Forelimb muscle (tissue), 1 donor: Measurements from ENCODE around the gene MTMR6. TPM values are rescaled to one million over a fixed set of nuclear protein-coding genes. Genes with fewer than 3 reads are reported as not detected.
"Not testable (repeated sequence)": the region's sequence is repeated elsewhere in the genome, so short reads cannot be mapped to it uniquely, and the experiment has no call there.

Experiments used
- DNase-seq: peaks from one replicate; pipeline ENCODE4 v3.0.0-alpha.2; 2013; ENCODE audit warnings: low read depth
- polyA plus RNA-seq: library from polyadenylated mRNA; unstranded; fragments of 120-200 nt; gene quantifications from one replicate; pipeline ENCODE4 v1.2.1, GENCODE V29; 2013; ENCODE audit not compliant: insufficient read length

The MTMR6 gene
- 10.6 TPM for polyA plus RNA-seq

DNA sequence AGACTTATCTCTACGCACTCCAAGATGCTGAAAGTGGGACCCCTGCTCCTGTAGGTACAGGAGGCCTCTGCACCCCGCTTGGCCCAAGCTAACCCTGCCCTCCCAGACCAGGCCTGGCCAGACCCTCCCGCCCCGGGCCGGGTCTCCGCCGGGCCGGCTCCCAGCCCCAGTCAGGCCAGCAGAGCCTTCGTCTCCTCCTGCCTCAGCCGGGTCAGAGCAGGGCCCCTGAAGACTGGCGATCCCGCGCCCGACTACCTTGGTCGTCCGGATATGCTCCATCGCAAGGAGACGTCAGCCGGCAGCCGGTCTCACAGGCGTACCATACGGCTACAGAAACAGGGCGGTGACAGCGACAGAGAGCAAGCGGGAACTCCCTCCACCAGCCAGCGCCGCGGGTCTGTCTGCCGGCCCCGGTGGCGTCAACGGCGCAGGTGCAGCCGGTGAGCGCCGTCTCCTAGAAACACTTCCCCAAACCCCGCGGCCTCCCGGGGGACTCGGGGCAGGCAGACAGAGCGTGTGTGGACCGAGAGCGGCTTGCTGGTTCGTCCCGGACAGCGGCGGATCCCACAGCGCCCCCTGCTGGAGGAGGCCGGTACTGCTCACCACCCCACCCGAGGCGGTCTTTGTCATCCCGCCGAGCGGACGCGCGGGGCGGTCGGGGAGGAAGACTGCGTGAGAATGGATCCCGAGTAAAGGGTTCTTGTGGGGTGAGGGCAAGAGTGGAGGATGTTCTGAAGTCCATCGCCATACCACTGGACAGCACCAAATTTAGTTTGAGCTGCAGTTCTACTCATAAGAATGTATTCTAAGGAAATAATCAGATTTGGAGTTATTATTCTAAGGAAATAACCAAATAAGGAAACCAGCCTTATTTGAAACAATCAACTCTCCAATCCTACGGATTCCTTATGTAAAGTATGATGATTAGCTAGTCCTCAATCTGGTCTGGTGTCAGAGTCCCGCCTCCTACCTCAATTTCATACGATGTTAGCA, at the start of gene MTMR6:
Gene MTMR6, minus strand, starts transcription at position 520 of the 993 bp plus-strand sequence. Its CDS starts 241 bp downstream, at position 279.
- DNase-seq, result peak; percentile 62

DNA sequence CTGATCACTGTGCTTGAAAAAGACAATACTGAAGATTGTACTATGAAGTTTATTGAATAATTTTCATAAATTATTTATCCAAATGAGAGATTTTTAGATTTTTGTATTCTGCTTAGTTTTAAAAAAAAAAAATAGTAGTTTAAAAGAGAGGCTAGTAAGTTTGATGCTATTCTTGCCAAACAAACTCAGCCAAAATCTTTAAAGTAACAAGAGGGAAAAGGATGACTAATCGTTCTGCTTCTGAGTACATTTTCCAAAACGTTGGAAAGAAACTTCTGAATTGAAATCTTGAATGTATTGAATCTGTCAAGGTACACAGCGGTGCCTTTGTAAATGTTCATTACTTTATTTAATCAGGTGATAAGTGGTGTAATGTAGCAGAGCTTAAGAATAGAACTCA, 48.6 kb upstream of the MTMR6 start:
- DNase-seq, result no peak

DNA sequence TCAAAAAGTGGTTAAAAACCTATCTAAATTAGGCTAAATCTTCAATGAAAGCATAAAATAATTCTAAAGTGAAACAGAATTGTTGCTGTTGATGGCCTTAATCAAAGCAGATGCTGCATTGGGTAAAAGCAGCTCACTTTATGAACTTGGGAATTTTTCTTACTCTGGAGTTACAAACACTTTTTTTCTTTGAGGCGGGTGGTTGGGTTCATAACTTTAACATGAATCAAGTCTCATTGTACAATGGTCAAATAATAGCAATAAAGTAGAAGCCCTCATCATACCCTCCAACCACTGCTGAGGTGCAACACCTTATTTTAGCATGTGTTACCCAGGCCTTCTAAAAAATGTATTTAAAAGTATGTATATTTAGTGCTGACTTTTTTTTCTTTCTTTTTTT, 43.3 kb upstream of the MTMR6 start:
- no peak for DNase-seq

DNA sequence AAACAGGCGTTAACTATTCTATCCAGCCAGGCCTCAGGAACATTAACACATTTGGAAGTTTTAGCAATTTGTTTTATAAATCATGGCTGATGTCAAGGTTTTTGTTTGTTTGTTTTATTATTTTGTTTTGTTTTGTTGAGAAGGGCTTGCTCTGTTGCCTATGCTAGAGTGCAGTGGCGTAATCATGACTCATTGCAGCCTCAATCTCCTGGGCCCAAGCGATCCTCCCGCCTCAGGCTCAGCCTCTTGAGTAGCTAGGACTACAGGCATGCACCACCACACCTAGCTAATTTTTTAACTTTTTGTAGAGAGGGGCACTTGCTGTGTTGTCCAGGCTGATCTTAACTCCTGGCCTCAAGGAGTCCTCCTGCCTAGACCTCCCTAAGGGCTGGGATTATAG, 42.4 kb upstream of the MTMR6 start:
- DNase-seq, result no peak

DNA sequence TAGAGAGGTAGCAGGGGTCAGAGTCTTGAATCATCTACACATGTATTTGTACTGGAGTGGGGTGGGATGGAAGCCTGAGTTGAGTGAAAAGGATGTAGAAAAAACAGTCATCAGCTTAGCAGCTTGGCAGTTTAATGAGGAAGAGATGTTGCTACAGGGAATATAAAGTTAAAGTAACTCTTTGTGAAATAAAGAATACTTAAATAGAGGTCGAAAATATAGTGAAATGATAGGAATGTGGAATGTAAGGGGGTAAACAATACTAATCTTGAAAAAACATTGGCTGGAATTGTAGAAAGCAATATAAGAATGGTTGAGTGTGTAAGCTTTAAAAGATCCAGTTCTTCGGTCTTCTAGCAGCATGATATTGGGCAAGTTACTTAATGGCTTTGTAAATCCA, 36.8 kb upstream of the MTMR6 start:
- DNase-seq, result no peak

DNA sequence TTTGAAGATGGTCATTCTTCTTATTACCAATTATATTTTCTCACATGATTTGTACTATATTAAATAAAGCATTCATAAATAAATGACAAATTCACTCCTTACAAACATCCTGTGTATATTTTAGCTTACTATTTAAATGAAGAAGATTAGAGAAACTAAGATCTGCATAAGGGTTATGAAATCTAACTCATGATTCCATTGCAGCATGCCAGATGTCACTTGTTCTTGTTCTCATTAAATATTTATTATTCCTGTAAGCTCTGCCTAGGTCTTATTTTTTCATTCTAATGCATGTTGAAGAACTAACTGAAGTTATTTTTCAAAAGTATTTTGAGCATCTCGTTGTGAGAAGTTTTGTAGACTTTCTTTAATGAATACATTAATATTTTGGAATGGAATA, 32.5 kb upstream of the MTMR6 start:
- DNase-seq, result no peak

DNA sequence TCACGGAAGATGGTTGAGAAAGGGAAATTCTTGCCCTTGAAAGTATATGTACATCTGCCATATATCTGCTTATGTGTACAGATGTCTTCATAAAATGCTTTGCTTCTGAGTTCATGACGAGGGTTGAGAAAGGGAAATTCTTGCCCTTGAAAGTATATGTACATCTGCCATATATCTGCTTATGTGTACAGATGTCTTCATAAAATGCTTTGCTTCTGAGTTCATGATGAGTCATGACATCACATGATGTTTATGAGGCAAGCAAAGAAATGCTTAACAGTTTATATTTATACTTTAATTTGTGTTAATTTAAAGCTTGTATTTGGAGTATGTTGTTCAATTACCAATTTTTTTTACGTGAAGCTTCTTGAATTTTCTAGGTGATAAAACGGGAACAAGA, 31.7 kb upstream of the MTMR6 start:
- not testable (repeated sequence) for DNase-seq

DNA sequence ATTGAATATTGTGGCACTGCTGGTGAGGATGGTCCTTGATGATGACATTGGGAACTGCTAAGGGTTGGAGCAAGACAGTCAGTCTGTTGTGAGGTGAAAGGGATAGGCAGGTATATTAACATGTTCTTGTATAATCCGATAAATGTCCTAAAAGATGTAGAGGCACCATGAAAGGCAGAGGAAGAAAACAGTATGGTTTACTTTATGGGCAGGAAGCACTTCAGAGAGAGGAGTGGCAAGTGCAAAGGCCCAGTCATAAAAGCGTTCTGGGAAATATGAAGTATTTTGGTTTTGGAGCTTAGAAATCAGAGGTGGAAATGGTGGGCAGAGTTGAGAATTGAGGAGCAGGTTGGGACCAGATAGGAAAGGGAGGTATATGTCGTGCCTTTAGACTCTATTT, 23.6 kb upstream of the MTMR6 start:
- DNase-seq, result no peak

DNA sequence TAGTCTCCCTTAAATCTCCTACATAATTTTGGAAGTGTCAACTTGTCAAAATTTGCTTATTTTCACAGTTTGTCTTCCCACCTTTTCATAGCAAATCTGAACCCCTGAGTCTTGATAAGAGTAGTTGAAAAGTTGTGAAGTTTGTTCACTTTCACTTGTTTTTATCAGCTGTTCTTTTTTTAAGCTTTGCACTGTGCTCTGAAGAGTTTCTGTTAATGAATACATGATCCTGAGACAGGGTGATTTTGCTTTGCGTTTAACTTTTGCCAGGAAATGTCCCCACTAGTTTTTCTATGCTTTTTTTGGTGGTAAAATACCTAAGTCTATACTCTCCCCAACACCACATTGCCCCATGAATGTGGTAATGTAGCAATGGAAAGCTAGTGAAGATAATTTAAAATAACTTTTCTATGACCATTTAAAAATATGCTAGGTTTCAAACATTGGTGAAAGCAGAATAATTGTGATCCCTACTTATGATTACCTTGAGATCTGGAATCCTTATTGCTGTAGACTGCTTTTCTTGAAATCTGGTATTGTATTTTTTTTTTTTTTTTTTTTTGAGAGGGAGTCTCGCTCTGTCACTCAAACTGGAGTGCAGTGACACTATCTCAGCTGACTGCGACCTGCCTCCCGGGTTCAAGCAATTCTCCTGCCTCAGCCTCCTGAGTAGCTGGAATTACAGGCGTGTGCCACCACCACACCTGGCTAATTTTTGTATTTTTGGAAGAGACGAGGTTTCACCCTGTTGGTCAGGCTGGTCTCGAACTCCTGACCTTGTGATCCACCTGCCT, 19.6 kb upstream of the MTMR6 start:
- DNase-seq, result no peak

DNA sequence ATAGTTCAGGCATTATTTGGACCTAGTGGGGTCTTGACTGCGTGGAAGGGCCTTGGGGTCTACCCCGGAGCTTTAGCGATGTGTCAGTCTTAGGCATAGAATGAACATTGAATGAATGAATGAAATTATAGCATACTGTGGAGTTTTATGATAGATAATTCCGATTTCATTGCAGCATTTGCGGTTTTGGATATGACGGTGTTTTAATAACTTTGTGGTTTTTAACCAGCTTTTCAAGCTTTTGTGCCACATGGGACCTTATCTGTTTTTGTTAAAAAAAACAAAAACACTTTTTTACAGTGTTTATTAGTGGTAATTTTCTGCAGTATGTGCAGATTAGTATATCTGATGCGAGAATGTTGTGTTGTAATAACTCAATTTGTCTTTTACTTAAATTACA, 14.8 kb upstream of the MTMR6 start:
- no peak for DNase-seq

DNA sequence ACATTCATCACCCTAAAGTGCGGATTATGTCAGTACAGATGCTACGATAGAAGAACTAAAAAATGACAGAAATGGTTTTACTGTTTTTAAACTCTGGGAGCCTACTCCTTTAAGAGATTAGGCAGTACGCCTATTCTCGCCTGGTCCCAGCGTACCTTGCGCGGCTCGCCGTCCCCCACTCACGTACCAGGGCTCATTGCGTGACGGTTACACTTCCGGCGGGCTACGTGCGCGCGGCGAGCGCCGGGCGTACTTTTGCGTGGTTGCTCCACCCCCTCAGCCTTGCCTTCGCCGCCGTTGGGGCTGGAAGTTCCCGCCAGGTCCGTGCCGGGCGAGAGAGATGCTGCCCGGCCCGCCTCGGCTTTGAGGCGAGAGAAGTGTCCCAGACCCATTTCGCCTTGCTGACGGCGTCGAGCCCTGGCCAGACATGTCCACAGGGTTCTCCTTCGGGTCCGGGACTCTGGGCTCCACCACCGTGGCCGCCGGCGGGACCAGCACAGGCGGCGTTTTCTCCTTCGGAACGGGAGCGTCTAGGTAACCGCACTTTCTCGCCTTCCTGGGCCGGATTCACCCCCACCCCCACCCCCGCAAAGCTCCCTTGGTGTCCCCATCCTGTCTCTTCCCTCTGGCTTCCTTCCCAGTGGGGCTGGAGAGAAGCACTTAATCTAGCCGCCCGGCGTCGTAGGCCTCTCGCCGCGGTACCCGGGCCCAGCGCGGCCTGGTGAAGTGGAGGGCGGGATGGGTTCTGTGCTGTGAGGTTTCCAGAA, 14.2 kb upstream of the MTMR6 start, which contains the start of gene NUP58:
Gene NUP58, plus strand, starts transcription at position 279 of the 767 bp plus-strand sequence. Its CDS starts 149 bp downstream, at position 428.
- DNase-seq, result peak; percentile 95

DNA sequence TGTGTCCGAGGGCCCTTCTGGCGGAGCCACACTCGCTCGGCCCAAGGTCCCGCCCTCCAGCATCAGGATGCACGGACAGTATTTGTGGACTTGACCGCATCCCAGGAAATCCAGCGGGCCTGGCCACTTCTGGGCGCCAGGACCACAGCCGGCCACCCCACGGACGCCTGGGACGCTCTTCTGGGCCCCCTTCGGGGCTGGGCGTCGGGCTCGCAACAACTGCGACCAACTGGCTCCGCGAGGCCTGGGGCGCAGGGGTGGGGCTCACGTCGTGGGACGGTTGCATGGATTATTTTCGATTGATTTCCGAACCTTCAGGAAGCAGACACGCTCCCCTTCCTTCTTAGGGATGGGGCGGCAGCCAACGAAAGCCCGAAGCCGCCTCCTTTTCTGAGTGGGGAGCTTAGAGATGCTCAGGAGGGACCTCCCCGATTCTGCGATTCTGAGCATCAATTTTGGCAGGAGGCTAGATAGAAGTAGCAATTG, 13.6 kb upstream of the MTMR6 start:
- DNase-seq, result no peak

DNA sequence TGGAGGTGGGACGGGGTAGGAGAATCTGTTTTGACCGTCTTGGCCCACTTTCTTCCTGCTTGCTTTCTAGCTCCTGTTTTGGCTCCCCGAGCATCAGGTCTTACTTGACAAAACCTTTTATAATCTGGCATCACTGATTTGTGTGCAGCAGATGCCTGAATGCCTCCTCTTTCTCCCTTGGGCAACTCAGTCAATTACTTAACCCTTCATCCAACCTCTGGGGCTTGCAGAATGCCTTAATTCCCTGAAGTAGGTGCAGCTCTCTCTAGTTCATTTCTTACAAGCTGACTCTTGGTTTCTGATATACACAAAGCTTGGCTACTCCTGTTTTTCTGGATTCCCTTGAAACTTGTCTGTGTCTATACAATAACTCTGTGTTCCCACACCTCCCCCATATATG, 8.4 kb upstream of the MTMR6 start:
- no peak for DNase-seq

DNA sequence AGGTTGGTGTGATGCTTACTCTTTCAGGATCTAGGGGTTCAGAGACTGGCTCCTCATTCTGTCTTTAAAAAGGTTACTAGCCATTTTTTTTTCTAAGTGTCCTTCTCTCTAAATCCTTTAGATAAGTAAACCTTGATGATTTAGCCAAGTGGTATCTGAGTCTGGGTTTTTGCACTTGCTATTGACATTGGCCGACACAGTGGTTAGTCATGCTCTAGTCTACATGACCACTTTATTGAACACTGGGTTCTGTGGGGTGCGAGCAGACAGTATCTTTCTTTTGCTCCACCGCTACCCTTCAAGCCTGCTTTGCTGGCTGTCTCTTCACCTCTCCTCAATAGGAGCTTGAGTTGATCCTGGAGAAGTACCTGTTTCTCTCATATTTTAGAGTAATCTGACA, 7.9 kb upstream of the MTMR6 start:
- DNase-seq, result no peak

DNA sequence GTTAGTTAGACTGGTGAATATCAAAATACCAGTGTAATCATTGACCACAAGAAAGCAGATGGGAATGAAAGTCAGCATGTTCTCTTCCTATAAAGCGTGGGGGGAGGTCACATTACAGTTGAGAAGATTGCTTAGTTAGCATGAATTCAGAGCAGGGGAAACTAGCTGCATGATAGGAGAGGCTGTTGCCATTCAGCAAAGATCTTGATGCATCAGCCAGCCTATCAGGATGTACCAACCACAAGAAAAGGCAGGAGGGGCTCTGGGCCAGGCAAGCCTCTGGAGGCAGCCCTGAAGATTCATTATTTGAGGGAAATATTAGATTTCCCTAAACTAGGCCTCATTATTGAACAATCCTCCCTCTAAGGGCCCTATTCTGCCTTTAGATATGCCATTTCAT, 5.0 kb upstream of the MTMR6 start:
- DNase-seq, result no peak

DNA sequence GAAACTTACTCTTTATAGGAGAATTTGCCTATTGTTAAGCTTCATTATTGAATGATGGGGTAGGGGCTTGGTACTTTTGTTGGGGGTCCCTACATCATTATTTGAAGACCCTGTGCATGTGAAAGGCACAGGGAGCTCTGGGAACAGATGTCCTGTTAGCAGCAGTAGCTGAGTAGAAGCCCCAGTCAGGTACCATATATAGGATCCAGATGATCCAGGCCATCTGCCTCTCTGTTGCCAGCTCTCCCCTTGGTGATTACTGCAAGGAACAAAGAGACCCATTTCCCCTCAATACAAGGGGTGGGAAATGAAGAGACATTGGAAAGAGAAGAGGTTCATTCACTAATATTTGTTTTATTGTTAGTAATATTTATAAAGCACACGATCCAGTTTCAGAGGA, 4.4 kb upstream of the MTMR6 start:
- DNase-seq, result no peak

DNA sequence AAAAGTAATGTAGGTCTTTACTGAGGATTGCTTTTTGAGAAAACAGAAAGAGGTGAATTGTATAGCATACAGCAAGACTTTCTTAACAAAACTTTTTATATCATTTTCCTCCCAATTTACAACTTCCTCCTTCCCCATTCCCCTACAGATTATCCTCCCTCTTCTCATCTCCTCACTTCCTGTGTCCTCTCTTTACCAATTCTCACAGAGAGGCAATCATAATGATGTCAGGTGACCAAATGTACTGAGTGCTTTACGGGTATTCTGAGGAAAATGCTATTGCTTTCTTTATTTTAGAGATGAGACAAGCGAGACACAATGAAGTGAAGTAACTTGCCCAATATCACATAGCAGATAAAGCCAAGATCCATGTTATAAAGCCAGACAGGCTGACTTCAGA, 1.7 kb upstream of the MTMR6 start:
- DNase-seq, result no peak

DNA sequence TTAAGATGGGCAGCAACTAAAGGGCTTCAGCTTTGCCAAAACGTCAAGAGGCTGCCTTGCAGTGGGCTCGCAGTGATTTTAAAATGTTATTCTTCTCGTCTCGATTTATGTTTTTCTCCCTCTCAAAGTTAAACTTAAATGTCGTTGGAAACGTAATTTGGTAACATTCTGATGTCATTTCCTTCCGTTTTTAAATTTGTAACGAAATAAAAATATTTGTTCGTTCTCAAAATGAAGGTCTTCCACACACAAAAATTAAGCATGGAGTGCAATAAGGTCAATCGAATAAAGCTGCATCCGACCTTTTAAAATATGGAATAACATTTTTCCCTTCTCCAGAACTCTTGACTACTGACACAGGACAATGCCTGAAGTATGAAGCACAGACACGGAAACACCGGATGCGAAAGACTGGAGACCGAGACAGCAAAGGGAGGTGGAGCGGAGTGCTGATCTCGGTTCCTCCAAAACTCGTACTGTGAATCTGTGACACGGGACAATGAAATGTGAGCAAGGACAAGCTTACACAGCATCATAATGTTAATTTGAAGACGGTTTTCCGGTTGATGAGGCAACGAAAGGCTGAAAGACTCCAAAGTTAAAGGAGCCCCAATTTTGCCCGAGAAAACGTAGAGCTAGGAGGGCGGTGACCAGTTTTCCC, 850 bp downstream of the MTMR6 start:
- no peak for DNase-seq

DNA sequence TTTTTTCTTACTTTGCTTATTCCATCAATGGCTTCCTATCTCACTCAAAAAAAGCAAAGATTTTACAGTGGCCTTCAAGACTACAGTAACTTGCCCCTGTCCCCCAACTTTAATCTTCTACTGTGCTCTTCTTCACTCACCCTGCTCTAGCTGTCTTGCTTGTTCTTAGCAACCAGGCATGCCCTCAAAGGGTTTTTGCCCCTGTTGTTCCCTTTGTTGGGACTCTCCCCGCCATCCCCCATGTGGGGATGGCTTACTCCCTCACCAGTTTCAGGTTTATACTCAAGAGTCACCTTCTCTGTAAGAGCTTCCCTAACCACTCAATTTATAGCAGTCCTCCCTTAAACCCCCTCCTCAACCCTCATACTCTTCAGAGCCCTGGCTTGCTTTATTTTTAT, 5.4 kb downstream of the MTMR6 start:
- no peak for DNase-seq

DNA sequence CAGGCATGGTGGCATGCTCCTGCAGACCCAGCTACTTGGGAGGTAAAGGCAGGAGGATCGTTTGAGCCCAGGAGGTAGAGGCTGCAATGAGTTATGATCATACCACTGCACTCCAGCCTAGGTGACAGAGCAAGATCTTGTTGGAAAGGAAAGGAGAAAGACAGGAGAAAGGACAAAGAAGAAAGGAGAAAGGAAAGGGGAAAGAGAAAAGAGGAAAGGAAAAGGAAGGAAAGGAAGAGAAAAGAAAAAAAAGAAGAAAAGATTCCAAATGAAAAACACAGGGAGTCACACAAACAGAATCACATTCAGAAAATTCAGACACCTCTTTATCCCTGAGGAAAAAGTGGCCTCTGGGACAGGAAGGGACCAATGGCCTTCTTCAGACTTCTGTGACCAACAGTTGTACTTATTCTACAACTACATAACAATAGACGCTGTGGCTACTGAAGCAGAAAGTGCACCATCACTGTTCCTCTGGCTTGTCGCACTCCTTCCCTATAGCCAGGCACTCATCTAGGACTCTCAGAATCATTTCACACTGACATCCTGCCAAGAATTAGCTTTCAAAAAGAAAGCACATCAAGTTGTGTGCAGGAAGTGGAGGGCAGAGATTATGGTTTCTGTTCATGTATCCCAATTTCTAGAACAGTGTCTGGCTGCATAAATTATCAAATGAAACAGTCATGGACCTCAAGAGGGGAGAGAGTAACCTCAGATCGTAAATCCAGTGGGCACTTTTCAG, 5.9 kb downstream of the MTMR6 start:
- DNase-seq, result no peak
